ENCODE measurements around the gene LAMB3. TPM values are rescaled to one million over a fixed set of nuclear protein-coding genes. Genes with fewer than 3 reads are reported as not detected.

LAMB3 gene
- total and polyA plus RNA-seq, 12 donors: 8.2 to 117 (median 34.7) TPM

- WGBS, 4 donors: 69 to 82% (median 80%) methylated on average over 3 of the region's 3 CpGs
- TF ChIP-seq POLR2A (IDR thresholded peaks at IDR 0.05): no peak
- TF ChIP-seq CTCF (IDR thresholded peaks at IDR 0.05): no peak
- Histone ChIP-seq H3K36me3 (replicated peaks in 1 of 2) (no peaks in the 10 kb centered on the region), H3K4me1 (replicated peaks in 1 of 2) (peaks cover 10 to 28% of the 10 kb centered on the region in 2 donors), H3K4me3 (no peak overlapping the region), H3K27me3 (no peaks in the 10 kb centered on the region), H3K27ac (peak overlapping the region in 2 of 5 donors; percentile 10 to 26), H3K9me3 (replicated peaks in 1 of 3) (no peaks in the 10 kb centered on the region)
- peak in 2 of 7 donors; percentile 3 to 22 for DNase-seq
- intact Hi-C loops (cut with DNase I): no loop called here
Observed at GRCh38 chr1:209662879-209663327, 10.7 kb upstream of the LAMB3 start.

- Histone ChIP-seq H3K4me1 (replicated peaks in 1 of 2) (peaks cover 10 to 24% of the 10 kb centered on the region in 2 donors), H3K27me3 (no peaks in the 10 kb centered on the region), H3K9me3 (replicated peaks in 1 of 3) (no peaks in the 10 kb centered on the region), H3K4me3 (no peak overlapping the region), H3K27ac (no peak overlapping the region), H3K36me3 (replicated peaks in 1 of 2) (no peaks in the 10 kb centered on the region)
- intact Hi-C loops (cut with DNase I): no loop called here
- no peak for DNase-seq
- TF ChIP-seq CTCF (IDR thresholded peaks at IDR 0.05): no peak
- TF ChIP-seq POLR2A (IDR thresholded peaks at IDR 0.05): no peak
- 33 to 44% (median 39%) methylated on average over 1 of the region's 1 CpG for WGBS, 4 donors
Observed at GRCh38 chr1:209661071-209661470, 8.8 kb upstream of the LAMB3 start.

GRCh38 chr1:209659909-209660308 lies 7.7 kb upstream of the LAMB3 start:
- DNase-seq: peak in 3 of 7 donors; percentile 20 to 39 (median 31)
- H3K4me3 ChIP-seq: no peak overlapping the region
- no peaks in the 10 kb centered on the region for H3K9me3 ChIP-seq (replicated peaks in 1 of 3)
- no peaks in the 10 kb centered on the region for H3K36me3 ChIP-seq (replicated peaks in 1 of 2)
- H3K27me3 ChIP-seq: no peaks in the 10 kb centered on the region
- peaks cover 10 to 24% of the 10 kb centered on the region in 2 donors for H3K4me1 ChIP-seq (replicated peaks in 1 of 2)
- 11 to 24% (median 15%) methylated on average over 5 of the region's 5 CpGs for WGBS, 4 donors
- TF ChIP-seq POLR2A (IDR thresholded peaks at IDR 0.05) (no peak), CTCF (IDR thresholded peaks at IDR 0.05) (no peak)
- intact Hi-C loops (cut with DNase I): no loop called here
- peak overlapping the region in 3 of 5 donors; percentile 1 to 36 (median 18) for H3K27ac ChIP-seq

GRCh38 chr1:209657918-209658317 lies 5.7 kb upstream of the LAMB3 start:
- 56 to 95% (median 76%) methylated on average over 5 of the region's 5 CpGs for WGBS, 4 donors
- no peak for DNase-seq
- no peaks in the 10 kb centered on the region for H3K9me3 ChIP-seq (replicated peaks in 1 of 3)
- no peaks in the 10 kb centered on the region for H3K27me3 ChIP-seq
- no peak overlapping the region for H3K27ac ChIP-seq
- H3K4me3 ChIP-seq: no peak overlapping the region
- H3K36me3 ChIP-seq (replicated peaks in 1 of 2): no peaks in the 10 kb centered on the region
- TF ChIP-seq CTCF (IDR thresholded peaks at IDR 0.05): no peak
- no peak for TF ChIP-seq POLR2A (IDR thresholded peaks at IDR 0.05)
- intact Hi-C loops (cut with DNase I): no loop called here
- H3K4me1 ChIP-seq (replicated peaks in 1 of 2): peaks cover 10 to 22% of the 10 kb centered on the region in 2 donors

Data from adrenal gland (tissue), 12 donors.